AG09319 (cell line): Measurements from ENCODE around the gene SLC26A4.

Experiments
- DNase-seq: peaks from one replicate; pipeline ENCODE4 v3.0.0-alpha.2; 2010; ENCODE audit warnings: low read depth; ENCODE audit errors: extremely low read depth
- TF ChIP-seq, protein P1 (sequence below): IDR thresholded peaks from 2 replicates; pipeline ENCODE4 v1.5.1; 2011; ENCODE audit warnings: low read depth, mild to moderate bottlenecking, inconsistent platforms, low read length, moderate library complexity

Gene SLC26A4

DNA sequence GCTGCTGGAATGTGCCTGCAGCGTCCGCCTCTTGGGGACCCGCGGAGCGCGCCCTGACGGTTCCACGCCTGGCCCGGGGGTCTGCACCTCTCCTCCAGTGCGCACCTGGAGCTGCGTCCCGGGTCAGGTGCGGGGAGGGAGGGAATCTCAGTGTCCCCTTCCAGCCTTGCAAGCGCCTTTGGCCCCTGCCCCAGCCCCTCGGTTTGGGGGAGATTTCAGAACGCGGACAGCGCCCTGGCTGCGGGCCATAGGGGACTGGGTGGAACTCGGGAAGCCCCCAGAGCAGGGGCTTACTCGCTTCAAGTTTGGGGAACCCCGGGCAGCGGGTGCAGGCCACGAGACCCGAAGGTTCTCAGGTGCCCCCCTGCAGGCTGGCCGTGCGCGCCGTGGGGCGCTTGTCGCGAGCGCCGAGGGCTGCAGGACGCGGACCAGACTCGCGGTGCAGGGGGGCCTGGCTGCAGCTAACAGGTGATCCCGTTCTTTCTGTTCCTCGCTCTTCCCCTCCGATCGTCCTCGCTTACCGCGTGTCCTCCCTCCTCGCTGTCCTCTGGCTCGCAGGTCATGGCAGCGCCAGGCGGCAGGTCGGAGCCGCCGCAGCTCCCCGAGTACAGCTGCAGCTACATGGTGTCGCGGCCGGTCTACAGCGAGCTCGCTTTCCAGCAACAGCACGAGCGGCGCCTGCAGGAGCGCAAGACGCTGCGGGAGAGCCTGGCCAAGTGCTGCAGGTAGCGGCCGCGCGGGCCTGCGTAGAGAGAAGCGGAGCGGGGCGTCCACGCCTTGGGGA is 645 bp downstream of the SLC26A4 start:
- no peak for DNase-seq
- TF ChIP-seq, protein P1, sequence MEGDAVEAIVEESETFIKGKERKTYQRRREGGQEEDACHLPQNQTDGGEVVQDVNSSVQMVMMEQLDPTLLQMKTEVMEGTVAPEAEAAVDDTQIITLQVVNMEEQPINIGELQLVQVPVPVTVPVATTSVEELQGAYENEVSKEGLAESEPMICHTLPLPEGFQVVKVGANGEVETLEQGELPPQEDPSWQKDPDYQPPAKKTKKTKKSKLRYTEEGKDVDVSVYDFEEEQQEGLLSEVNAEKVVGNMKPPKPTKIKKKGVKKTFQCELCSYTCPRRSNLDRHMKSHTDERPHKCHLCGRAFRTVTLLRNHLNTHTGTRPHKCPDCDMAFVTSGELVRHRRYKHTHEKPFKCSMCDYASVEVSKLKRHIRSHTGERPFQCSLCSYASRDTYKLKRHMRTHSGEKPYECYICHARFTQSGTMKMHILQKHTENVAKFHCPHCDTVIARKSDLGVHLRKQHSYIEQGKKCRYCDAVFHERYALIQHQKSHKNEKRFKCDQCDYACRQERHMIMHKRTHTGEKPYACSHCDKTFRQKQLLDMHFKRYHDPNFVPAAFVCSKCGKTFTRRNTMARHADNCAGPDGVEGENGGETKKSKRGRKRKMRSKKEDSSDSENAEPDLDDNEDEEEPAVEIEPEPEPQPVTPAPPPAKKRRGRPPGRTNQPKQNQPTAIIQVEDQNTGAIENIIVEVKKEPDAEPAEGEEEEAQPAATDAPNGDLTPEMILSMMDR = peak; percentile 16

DNA sequence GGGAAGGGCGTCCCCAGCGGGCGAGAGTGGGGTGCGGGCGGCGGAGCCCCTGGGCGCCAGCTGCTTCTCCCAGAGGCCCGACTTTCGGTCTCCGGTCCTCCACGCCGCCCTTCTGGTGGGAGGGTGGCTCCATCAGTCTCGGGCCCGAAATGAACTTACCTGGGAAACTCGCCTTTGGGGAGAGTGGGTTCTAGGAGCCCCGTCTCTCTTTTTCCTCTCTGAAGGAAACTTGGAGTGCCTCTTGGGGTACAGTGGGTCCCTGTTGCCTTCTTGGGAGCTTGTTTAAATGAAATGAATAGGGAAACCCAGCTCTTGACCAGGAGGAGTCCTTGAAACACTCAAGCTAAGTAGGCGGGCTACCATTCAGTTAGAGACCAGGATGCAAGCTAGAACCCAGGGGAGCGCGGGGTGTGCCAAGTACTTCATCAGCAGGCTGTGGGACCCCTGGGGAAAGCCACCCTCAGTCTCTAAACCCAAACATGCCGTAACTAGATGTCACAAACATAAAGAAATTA is 1.3 kb downstream of the SLC26A4 start:
- no peak for DNase-seq
- TF ChIP-seq, protein P1 = no peak

DNA sequence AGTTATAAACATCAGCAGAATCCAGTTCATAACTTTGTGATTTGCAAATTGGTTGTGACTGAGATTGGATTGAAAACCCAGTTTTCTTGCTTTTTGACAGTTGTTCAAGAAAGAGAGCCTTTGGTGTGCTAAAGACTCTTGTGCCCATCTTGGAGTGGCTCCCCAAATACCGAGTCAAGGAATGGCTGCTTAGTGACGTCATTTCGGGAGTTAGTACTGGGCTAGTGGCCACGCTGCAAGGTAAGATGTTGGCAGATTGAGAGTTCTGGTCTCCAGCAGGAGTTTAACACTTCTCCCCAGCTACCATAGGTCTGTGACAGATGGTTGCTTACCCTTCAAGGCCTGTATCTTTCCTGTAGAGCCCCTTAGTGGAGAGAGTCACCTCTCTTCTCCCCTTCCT is 2.6 kb downstream of the SLC26A4 start:
- DNase-seq = no peak
- TF ChIP-seq, protein P1 = no peak

DNA sequence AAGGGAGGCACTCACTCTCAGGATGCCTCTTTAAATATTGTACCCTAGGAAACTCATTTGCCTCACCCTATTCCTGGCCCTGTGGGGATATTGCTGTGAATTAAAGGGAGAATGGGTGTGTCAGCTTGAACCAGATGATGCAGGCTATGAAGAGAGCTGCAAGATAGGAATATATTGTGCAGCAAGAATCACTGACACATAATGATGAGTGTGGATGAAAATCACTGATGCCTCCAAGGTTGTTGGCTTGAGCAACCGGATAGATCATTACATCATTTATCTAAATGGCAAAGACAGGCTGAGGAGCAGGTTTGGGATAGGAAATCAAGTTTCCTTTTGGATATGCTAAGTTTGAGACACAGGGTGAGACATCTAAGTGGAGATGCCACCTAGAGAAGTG is 6.2 kb downstream of the SLC26A4 start:
- TF ChIP-seq, protein P1 = no peak
- no peak for DNase-seq

DNA sequence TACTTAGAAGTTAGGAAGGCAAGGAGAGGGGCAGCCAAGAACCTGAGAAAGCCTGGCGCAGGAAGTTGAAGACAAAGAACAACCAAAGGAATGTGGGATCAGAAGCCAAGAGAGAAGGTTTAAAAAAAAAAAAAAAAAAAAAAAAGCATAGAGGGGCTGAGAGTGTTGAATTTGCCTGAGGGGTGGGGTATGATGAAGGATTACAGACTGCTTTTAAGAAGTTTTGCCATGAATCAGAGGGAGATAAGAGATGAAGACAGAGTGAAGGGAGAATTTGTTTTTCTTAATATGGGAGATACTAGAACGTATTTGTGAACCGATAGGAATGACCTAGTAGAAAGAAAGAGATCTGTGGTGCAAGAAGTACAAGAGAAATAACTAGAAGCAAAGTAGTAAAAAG is 6.7 kb downstream of the SLC26A4 start:
- TF ChIP-seq, protein P1 = no peak
- DNase-seq = no peak

DNA sequence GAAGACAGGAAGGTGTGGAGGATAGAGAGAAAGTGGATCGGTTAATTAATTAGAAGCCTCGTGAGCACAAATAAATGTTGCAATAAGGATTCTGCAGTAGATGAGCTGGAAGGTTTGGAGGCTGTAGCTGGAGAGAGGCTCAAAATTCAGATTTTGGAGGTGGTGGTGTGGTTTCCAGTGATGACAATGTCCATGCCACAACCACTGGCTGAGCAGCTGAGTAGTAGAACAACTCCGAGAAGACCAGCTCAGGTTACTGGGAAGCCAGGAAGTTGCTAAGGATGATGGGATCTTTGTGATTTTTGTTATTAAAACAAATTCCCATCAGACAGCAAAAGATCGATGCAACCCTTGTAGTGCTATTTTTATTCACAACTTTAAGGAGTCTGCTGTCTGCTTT is 7.7 kb downstream of the SLC26A4 start:
- DNase-seq = no peak
- TF ChIP-seq, protein P1 = no peak

DNA sequence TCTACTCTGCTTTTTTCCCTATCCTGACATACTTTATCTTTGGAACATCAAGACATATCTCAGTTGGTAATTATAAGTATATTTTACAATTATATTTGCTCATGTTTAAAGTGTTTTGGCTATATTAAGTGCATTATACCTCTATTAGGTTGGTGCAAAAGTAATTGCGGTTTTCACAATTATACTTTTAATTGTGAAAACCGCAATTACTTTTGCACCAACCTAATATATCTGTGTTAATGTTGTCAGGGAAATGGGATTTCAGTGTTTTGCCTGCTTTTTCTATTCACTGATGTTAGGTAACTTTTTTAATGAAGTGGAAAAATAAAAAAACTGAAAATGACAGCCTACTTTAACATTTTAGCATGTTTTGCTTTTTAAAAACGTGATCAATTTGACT is 11.6 kb downstream of the SLC26A4 start:
- no peak for DNase-seq
- TF ChIP-seq, protein P1 = no peak
